ENCODE data around the gene GGCT.
"Not testable (repeated sequence)": the region's sequence is repeated elsewhere in the genome, so short reads cannot be mapped to it uniquely, and the experiment has no call there.

The GGCT gene

DNA sequence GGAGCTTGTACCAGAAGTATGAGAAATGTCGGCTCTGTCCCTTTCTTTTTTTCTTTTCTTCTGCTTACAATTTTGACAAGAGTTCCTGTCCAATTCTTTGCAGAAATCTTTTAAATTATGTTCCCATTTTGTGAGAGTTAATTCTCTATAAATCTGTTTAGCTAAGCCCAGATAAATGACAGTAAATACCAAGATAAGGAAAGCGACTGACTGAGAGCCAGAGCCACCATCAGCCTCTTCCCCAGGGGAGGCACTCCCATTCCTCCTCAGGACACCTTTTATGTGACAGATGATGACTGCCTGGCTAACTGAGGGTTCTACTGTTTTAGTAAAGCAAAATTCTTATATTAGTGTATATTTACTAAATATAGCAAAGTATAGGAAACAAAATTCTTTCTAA lies 6.9 kb upstream of the GGCT start:
- no peak overlapping the region for H3K4me3 ChIP-seq (ENCODE audit: control insufficient read depth, low read depth, low read length)
- TF ChIP-seq CTCF (conservative IDR thresholded peaks at IDR 0.05; ENCODE audit: control insufficient read depth, insufficient read depth, low read depth, low read length): no peak
- no peak for DNase-seq (ENCODE audit: low read depth)

DNA sequence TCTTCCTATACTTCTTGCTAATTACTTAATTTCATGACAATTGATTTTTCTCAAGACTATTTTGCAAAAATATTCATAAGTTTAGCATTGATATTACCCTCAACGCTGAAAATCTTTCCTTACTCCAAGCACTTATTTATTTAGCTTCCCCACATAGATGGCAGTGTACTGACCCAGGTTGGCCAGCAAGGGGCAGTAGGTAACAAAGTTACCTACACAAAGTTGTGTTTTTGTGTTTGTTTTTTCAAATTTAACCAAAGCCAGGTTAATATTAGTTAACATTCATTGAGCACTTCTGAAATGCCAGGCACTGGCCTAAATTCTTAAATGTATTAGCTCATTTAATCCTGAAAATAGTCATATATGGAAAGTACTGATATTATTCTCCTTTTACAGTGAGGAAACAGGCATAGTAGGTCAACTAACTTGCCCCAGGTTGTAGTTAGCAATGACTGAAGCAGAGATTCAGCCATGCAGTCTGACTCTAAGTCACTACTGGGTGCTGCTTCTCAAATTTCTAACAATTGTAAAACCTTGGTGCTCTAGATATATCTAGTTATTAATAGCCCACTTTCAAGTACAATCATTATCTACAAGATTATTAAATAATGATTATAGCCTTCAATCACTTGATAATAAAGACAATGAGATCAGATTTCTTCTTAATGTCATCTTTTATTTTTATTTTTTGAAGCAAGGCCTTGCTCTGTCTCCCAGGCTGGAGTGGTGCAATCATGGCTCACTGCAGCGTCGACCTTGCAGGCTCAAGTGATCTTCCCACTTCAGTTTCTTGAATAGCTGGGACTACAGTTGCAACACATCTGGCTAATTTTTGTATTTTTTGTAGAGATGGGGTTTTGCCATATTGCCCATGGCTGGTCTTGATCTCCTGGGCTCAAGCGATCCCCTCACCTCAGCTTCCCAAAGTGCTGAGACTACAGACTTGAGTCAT lies 5.8 kb upstream of the GGCT start:
- TF ChIP-seq CTCF (conservative IDR thresholded peaks at IDR 0.05; ENCODE audit: control insufficient read depth, insufficient read depth, low read depth, low read length): peak; percentile 88
- DNase-seq (ENCODE audit: low read depth): peak; percentile 64
- H3K4me3 ChIP-seq (ENCODE audit: control insufficient read depth, low read depth, low read length): no peak overlapping the region

- not testable (repeated sequence) for H3K4me3 ChIP-seq (ENCODE audit: control insufficient read depth, low read depth, low read length); DNase-seq (ENCODE audit: low read depth)
Measured at GRCh38 chr7:30509171-30509857, 4.7 kb upstream of the GGCT start.

DNA sequence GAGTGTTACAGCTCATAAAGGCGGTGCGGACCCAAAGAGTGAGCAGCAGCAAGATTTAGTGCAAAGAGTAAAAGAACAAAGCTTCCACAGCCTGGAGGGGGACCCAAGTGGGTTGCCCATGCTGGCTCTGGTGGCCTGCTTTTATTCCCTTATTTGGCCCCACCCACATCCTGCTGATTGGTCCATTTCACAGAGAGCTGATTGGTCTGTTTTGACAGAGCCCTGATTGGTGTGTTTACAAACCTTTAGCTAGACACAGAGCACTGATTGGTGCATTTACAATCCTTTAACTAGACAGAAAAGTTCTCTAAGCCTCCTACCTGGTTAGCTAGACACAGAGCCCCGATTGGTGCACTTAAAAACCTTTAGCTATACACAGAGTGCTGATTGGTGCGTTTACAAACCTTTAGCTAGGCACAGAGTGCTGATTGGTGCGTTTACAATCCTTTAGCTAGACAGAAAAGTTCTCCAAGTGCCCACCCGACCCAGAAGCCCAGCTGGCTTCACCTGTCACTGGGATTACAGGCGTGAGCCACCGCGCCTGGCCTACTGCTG lies 2.8 kb upstream of the GGCT start:
- not testable (repeated sequence) for H3K4me3 ChIP-seq (ENCODE audit: control insufficient read depth, low read depth, low read length)

DNA sequence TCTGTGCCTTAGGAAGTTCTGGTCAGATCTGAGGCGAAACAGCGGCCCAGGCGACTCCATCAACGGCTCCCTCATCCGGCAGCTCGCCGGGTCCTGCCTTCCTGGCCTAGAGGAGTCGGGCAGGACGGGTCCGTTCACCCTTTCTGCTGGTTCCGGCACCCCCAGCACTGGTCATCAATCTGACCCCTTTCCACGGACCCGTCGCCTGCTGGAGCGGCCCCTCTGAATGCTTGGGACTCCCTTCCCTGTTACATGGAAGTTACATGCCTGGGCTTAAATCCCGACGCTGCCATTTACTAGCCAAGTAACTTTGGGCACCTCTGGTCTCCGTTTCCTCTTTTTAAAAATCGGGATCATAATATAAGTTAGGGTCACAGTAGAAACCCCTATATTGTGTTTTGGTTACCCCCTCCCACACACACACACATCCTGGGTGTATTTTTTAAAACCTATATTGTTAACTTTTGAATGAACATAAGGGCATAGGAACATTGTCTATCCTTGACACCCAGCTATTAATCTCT lies 607 bp upstream of the GGCT start:
- DNase-seq (ENCODE audit: low read depth): no peak
- peak overlapping the region; percentile 98 for H3K4me3 ChIP-seq (ENCODE audit: control insufficient read depth, low read depth, low read length)
- TF ChIP-seq CTCF (conservative IDR thresholded peaks at IDR 0.05; ENCODE audit: control insufficient read depth, insufficient read depth, low read depth, low read length): peak; percentile 5

More for the DNA sequence above, 2.8 kb upstream of the GGCT start:
- not testable (repeated sequence) for DNase-seq (ENCODE audit: low read depth)

GRCh38 chr7:30503274-30504212 lies 1.1 kb downstream of the GGCT start:
- DNase-seq (ENCODE audit: low read depth): peak; percentile 12
- no peak for TF ChIP-seq CTCF (conservative IDR thresholded peaks at IDR 0.05; ENCODE audit: control insufficient read depth, insufficient read depth, low read depth, low read length)
- peak overlapping the region; percentile 98 for H3K4me3 ChIP-seq (ENCODE audit: control insufficient read depth, low read depth, low read length)

All from fibroblast of mammary gland (primary cell).